ENCODE data around the gene CDC20B. TPM values are rescaled to one million over a fixed set of nuclear protein-coding genes. Genes with fewer than 3 reads are reported as not detected.

Gene CDC20B
- total and polyA plus RNA-seq, 2 of the 8 experiments (the other 6 are each of a cell fraction or from before 2014, with no cell fraction given) = 0.06 TPM; not detected in 1

- Histone ChIP-seq H4K91ac (replicated peaks; ENCODE audit: insufficient read length, low read length) (no peak overlapping the region), H2AK5ac (ENCODE audit: low read depth, low read length) (no peak overlapping the region), H3K9ac (replicated peaks in 1 of 4; ENCODE audit: extremely low read depth in 1 of 4, low read depth in 3 of 4, low read length in 3 of 4) (no peak overlapping the region), H3K9me3 (ENCODE audit: insufficient read depth in 2 of 2, low read depth in 1 of 2, low read length in 1 of 2) (no peaks in the 10 kb centered on the region), H2AFZ (ENCODE audit: low read length) (no peak overlapping the region), H3K79me1 (ENCODE audit: low read depth, low read length) (no peaks in the 10 kb centered on the region), H3K23me2 (ENCODE audit: low read depth, low read length) (peaks cover 5% of the 10 kb centered on the region; the same call in 1 of the 2 replicates), H3K27ac (ENCODE audit: low read depth, low read length) (no peak overlapping the region), H3K4me1 (replicated peaks in 1 of 4; ENCODE audit: control insufficient read depth in 3 of 4, insufficient read depth in 4 of 4, low read length in 3 of 4) (peaks cover 0 to 15% (median 5%) of the 10 kb centered on the region in 4 experiments; a peak in 6 of 7 replicates), H2BK20ac (ENCODE audit: low read length) (no peak overlapping the region), H4K5ac (ENCODE audit: insufficient read length, low read depth, low read length) (no peak overlapping the region), H2BK12ac (ENCODE audit: low read depth, low read length) (no peak overlapping the region), H2BK120ac (replicated peaks; ENCODE audit: low read depth, low read length) (no peak overlapping the region), H3K36me3 (ENCODE audit: control insufficient read depth in 2 of 4, insufficient read depth in 4 of 4, low read length in 3 of 4) (peaks cover 0 to 3% (median 0%) of the 10 kb centered on the region in 4 experiments; a peak in 1 of 8 replicates), H3K4me3 (ENCODE audit: extremely low read depth in 1 of 4, insufficient read depth in 2 of 4, low read depth in 3 of 4, low read length in 4 of 4) (peak overlapping the region in 1 of 4 experiments; percentile 35; a peak in 1 of 8 replicates), H4K8ac (ENCODE audit: extremely low read depth, insufficient read depth, low read length) (no peak overlapping the region), H2BK15ac (ENCODE audit: low read length) (no peak overlapping the region), H3K4me2 (ENCODE audit: insufficient read depth in 1 of 2, low read depth in 2 of 2, low read length in 2 of 2) (peak overlapping the region in 1 of 2 experiments; percentile 37; a peak in 2 of 4 replicates), H3K27me3 (replicated peaks in 1 of 4; ENCODE audit: control insufficient read depth in 3 of 4, extremely low read depth in 1 of 4, insufficient read depth in 3 of 4, low read length in 3 of 4) (peaks cover 30 to 45% (median 43%) of the 10 kb centered on the region in 4 experiments), H3K56ac (replicated peaks; ENCODE audit: insufficient read length, low read depth, low read length) (no peak overlapping the region), H4K20me1 (replicated peaks in 1 of 2; ENCODE audit: control insufficient read depth in 1 of 2, insufficient read depth in 2 of 2, low read length in 2 of 2) (peaks cover 0 to 10% of the 10 kb centered on the region in 2 experiments), H3K14ac (ENCODE audit: insufficient read length) (no peak overlapping the region), H3K79me2 (ENCODE audit: control insufficient read depth in 1 of 2, insufficient read depth in 2 of 2, low read length in 2 of 2) (no peaks in the 10 kb centered on the region), H3K23ac (ENCODE audit: insufficient read length) (no peak overlapping the region), H3K18ac (ENCODE audit: extremely low read depth, low read length) (no peak overlapping the region), H2BK5ac (ENCODE audit: low read depth, low read length) (no peak overlapping the region), H3K4ac (replicated peaks; ENCODE audit: insufficient read length, low read depth, low read length) (no peak overlapping the region)
- FAIRE-seq (peak; percentile 42), DNase-seq (ENCODE audit: low read depth in 1 of 2, low spot score in 2 of 2) (no peak)
- WGBS, 2 experiments (ENCODE audit: extremely low coverage in 1 of 2, insufficient coverage in 1 of 2, insufficient read length in 1 of 2, insufficient replicate concordance in 2 of 2, low coverage in 1 of 2, low lambda C conversion rate in 2 of 2, missing lambda C conversion rate in 1 of 2) = 7% methylated on average over 4 of the region's 4 CpGs; no CpG with 5 or more reads in 1 of the 2 experiments
- ChIA-PET POLR2A (ENCODE audit: partially characterized antibody) (interaction anchor here (1.2 kb wide), 1 partner anchor 43 kb away, joined by 3 read pairs; no protein-coding TSS in a partner anchor), CTCF (ENCODE audit: partially characterized antibody) (interaction anchor here (0.6 to 2.6 kb wide), 9 partner anchors 12 to 1900 kb away, joined by 3 to 8 read pairs (median 3); no protein-coding TSS in a partner anchor)
- TF ChIP-seq KDM1A (IDR thresholded peaks at IDR 0.05; ENCODE audit: borderline replicate concordance, low read length) (no peak), SIX5 (IDR thresholded peaks at IDR 0.05; ENCODE audit: low read depth, low read length) (no peak), CEBPB (IDR thresholded peaks at IDR 0.05; ENCODE audit: low read depth, low read length) (peak; percentile 52; the same call in 1 of the 2 replicates), EGR1 (IDR thresholded peaks at IDR 0.05; ENCODE audit: borderline replicate concordance, low read depth, low read length) (no peak), TAF1 (IDR thresholded peaks at IDR 0.05; ENCODE audit: low read depth, low read length) (no peak), EP300 (IDR thresholded peaks at IDR 0.05; ENCODE audit: borderline replicate concordance in 1 of 2, low read depth in 2 of 2, low read length in 2 of 2) (no peak), ZNF274 (IDR thresholded peaks at IDR 0.05; ENCODE audit: borderline replicate concordance, extremely low read depth, low read length) (no peak), YY1 (IDR thresholded peaks at IDR 0.05; ENCODE audit: low read depth, low read length) (0 out of 2 replicates have a peak, but pooled peaks have one; percentile 41), SIRT6 (IDR thresholded peaks at IDR 0.05; ENCODE audit: low read length) (no peak), RBBP5 (IDR thresholded peaks at IDR 0.05; ENCODE audit: borderline replicate concordance, low read depth, low read length) (no peak), KDM5A (IDR thresholded peaks at IDR 0.05; ENCODE audit: low read length) (no peak), MAFK (IDR thresholded peaks at IDR 0.05; ENCODE audit: low read depth, low read length) (no peak)
- TF ChIP-seq, protein P1, sequence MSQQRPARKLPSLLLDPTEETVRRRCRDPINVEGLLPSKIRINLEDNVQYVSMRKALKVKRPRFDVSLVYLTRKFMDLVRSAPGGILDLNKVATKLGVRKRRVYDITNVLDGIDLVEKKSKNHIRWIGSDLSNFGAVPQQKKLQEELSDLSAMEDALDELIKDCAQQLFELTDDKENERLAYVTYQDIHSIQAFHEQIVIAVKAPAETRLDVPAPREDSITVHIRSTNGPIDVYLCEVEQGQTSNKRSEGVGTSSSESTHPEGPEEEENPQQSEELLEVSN (IDR thresholded peaks at IDR 0.05) = no peak
Measured at GRCh38 chr5:55218967-55219366, 46.0 kb upstream of the CDC20B start.

Measured in H1 (cell line).